Panc1 (cell line): ENCODE measurements around the gene USP27X. TPM values are rescaled to one million over a fixed set of nuclear protein-coding genes. Genes with fewer than 3 reads are reported as not detected.

ENCODE experiments used
- ATAC-seq: fragments of 200-7000 bp; cut with Tn5 transposase; 2 replicates; pipeline ENCODE4 v1.9.1; 2020; ENCODE audit warnings: mild to moderate bottlenecking, moderate library complexity
- BruUV-seq: library from RNA; stranded (reverse); fragments of 400-500 nt; replicated peaks from 2 replicates; lab custom pipeline; 2021; lab: Mats Ljungman, UMichigan
- CTCF ChIA-PET: fragments of 300-600 bp; sonication (Branson Sonifier 250); formaldehyde crosslinking; loops from one replicate; lab custom pipeline; 2022; ENCODE audit warnings: antibody characterized with exemption; lab: Charles Lee
- POLR2A ChIA-PET: fragments of 300-600 bp; sonication (Branson Sonifier 250); formaldehyde crosslinking; loops from one replicate; lab custom pipeline; 2022; ENCODE audit warnings: antibody characterized with exemption; lab: Charles Lee
- DNase-seq: peaks from one replicate; pipeline ENCODE4 v3.0.0-alpha.2; 2010; ENCODE audit warnings: low read depth, low spot score
- H3K27ac ChIP-seq: 2 replicates; pipeline ENCODE4 v1.5.1; 2011; ENCODE audit warnings: mild to moderate bottlenecking, low read length, inconsistent platforms
- H3K27me3 ChIP-seq: fragments of 200-500 bp; sonication (Bioruptor generic); 2 replicates; pipeline ENCODE4 v1.6.0; 2014; ENCODE audit warnings: low read length, inconsistent platforms; ENCODE audit not compliant: control insufficient read depth, insufficient read depth
- H3K36me3 ChIP-seq: fragments of 200-500 bp; sonication (Bioruptor generic); 2 replicates; pipeline ENCODE4 v1.5.1; 2014; ENCODE audit warnings: inconsistent platforms, mild to moderate bottlenecking, low read length, moderate library complexity; ENCODE audit not compliant: control insufficient read depth, insufficient read depth
- H3K4me1 ChIP-seq: 2 replicates; pipeline ENCODE4 v1.5.1; 2011; ENCODE audit warnings: inconsistent platforms, mild to moderate bottlenecking, low read length, moderate library complexity; ENCODE audit not compliant: control insufficient read depth, insufficient read depth
- H3K4me3 ChIP-seq, 2 experiments: 2 replicates each; pipeline ENCODE4 v1.5.1; 2011 to 2012; ENCODE audit warnings: low read depth in 2 of 2, low read length in 2 of 2, mild to moderate bottlenecking in 2 of 2, inconsistent platforms in 1 of 2, moderate library complexity in 1 of 2
- H3K9me3 ChIP-seq: fragments of 200-500 bp; sonication (Bioruptor generic); 2 replicates; pipeline ENCODE4 v1.5.1; 2014; ENCODE audit warnings: low read depth, mild to moderate bottlenecking, inconsistent platforms, low read length, moderate library complexity; ENCODE audit not compliant: control insufficient read depth, insufficient read depth
- POLR2AphosphoS5 ChIP-seq: IDR thresholded peaks from 2 replicates; pipeline ENCODE4 v1.6.1; 2012; ENCODE audit warnings: mild to moderate bottlenecking, low read depth, low read length, moderate library complexity
- SIN3A ChIP-seq: IDR thresholded peaks from 2 replicates; pipeline ENCODE4 v1.6.1; 2012; ENCODE audit warnings: low read depth, mild to moderate bottlenecking, low read length, moderate library complexity, borderline replicate concordance; ENCODE audit not compliant: insufficient read depth
- TCF7L2 ChIP-seq: IDR thresholded peaks from 2 replicates; pipeline ENCODE4 v1.6.1; 2011; ENCODE audit warnings: mild to moderate bottlenecking, low read depth, low read length, inconsistent platforms
- in situ Hi-C: cut with HindIII; loops from 2 replicates; pipeline ENCODE4 v1.10.0; 2016; ENCODE audit warnings: low sequenced_read_pairs, low pct_unique_long_range_greater_than_20kb
- intact Hi-C: fragments of 100-400 bp; cut with micrococcal nuclease; formaldehyde crosslinking; loops from one replicate; pipeline ENCODE4 v1.10.0; 2022; ENCODE audit not compliant: unreplicated experiment
- total RNA-seq: library from RNA; stranded (reverse); gene quantifications from one replicate; pipeline ENCODE4 v1.2.1, GENCODE V29; 2021; ENCODE audit not compliant: unreplicated experiment
- TF ChIP-seq, protein P1 (sequence below), 2 experiments: IDR thresholded peaks; 2 replicates each; pipeline ENCODE4 v1.6.1; 2011 to 2012; ENCODE audit warnings: low read depth in 2 of 2, control low read depth in 1 of 2, low read length in 1 of 2, mild to moderate bottlenecking in 1 of 2, moderate library complexity in 1 of 2; ENCODE audit not compliant: insufficient read depth in 1 of 2
- TF ChIP-seq, protein P2 (sequence below): fragments of 450-650 bp; IDR thresholded peaks from 2 replicates; pipeline ENCODE4 v1.5.1; 2017; ENCODE audit warnings: mild to moderate bottlenecking

The USP27X gene
- total RNA-seq, 1 experiment from 2014 or later = 3.1 TPM

DNA sequence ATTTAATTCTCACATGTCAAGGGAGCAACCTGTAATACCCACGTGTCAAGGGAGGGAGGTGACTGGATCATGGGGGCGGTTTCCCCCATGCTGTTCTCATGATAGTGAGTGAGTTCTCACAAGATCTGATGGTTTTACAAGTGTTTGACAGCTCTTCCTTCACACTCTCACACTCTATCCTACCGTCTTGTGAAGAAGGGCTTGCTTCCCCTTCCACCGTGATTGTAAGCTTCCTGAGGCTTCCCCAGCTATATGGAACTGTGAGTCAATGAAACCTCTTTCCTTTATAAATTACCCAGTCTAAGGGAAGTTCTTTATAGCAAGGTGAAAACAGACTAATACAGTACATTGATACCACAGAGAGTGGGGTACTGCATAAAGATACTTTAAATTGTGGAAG lies 17.7 kb downstream of the USP27X start:
- intact Hi-C loops = no loop called here
- in situ Hi-C loops = no loop called here
- ATAC-seq (no peak), DNase-seq (no peak)
- Histone ChIP-seq H3K27me3 (no peaks in the 10 kb centered on the region; the same call in 1 of the 2 replicates), H3K36me3 (no peaks in the 10 kb centered on the region), H3K4me1 (no peaks in the 10 kb centered on the region), H3K27ac (no peak overlapping the region), H3K4me3 (no peak overlapping the region), H3K9me3 (no peaks in the 10 kb centered on the region)
- ChIA-PET CTCF (no interaction called here), POLR2A (interaction anchor here (0.6 kb wide), 1 partner anchor 9 kb away, joined by 3 read pairs; no protein-coding TSS in a partner anchor)
- TF ChIP-seq SIN3A (no peak), POLR2AphosphoS5 (no peak), TCF7L2 (no peak)
- TF ChIP-seq, protein P1, sequence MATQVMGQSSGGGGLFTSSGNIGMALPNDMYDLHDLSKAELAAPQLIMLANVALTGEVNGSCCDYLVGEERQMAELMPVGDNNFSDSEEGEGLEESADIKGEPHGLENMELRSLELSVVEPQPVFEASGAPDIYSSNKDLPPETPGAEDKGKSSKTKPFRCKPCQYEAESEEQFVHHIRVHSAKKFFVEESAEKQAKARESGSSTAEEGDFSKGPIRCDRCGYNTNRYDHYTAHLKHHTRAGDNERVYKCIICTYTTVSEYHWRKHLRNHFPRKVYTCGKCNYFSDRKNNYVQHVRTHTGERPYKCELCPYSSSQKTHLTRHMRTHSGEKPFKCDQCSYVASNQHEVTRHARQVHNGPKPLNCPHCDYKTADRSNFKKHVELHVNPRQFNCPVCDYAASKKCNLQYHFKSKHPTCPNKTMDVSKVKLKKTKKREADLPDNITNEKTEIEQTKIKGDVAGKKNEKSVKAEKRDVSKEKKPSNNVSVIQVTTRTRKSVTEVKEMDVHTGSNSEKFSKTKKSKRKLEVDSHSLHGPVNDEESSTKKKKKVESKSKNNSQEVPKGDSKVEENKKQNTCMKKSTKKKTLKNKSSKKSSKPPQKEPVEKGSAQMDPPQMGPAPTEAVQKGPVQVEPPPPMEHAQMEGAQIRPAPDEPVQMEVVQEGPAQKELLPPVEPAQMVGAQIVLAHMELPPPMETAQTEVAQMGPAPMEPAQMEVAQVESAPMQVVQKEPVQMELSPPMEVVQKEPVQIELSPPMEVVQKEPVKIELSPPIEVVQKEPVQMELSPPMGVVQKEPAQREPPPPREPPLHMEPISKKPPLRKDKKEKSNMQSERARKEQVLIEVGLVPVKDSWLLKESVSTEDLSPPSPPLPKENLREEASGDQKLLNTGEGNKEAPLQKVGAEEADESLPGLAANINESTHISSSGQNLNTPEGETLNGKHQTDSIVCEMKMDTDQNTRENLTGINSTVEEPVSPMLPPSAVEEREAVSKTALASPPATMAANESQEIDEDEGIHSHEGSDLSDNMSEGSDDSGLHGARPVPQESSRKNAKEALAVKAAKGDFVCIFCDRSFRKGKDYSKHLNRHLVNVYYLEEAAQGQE (IDR thresholded peaks at IDR 0.05; ENCODE audit: insufficient read depth in 1 of 2, low read depth in 2 of 2, low read length in 1 of 2) = no peak
- TF ChIP-seq, protein P2, sequence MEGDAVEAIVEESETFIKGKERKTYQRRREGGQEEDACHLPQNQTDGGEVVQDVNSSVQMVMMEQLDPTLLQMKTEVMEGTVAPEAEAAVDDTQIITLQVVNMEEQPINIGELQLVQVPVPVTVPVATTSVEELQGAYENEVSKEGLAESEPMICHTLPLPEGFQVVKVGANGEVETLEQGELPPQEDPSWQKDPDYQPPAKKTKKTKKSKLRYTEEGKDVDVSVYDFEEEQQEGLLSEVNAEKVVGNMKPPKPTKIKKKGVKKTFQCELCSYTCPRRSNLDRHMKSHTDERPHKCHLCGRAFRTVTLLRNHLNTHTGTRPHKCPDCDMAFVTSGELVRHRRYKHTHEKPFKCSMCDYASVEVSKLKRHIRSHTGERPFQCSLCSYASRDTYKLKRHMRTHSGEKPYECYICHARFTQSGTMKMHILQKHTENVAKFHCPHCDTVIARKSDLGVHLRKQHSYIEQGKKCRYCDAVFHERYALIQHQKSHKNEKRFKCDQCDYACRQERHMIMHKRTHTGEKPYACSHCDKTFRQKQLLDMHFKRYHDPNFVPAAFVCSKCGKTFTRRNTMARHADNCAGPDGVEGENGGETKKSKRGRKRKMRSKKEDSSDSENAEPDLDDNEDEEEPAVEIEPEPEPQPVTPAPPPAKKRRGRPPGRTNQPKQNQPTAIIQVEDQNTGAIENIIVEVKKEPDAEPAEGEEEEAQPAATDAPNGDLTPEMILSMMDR = no peak
- BruUV-seq = no TSS peak

DNA sequence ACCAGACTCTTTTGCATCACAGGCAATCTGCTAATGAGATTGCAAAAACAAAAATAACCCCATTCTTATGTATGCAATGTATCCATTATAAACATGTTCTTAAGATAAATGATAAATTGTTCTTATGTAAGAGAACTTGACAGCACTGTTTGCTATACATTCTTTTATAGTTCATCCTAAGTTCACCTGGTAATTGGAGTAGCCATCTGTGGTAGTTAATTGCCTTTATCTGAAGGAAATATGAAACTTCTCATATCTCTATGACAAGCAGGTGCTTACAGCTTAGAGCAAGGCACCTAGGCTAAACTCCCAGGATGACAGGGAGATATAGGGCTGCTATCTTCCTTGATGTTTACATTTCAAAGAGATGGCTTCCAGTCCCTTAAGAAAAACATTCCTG lies 21.8 kb downstream of the USP27X start:
- H3K4me1 ChIP-seq = no peaks in the 10 kb centered on the region
- DNase-seq (no peak), ATAC-seq (no peak)
- H3K36me3 ChIP-seq = no peaks in the 10 kb centered on the region
- BruUV-seq = no TSS peak
- no peak overlapping the region for H3K4me3 ChIP-seq
- H3K27ac ChIP-seq = no peak overlapping the region
- ChIA-PET CTCF (no interaction called here), POLR2A (no interaction called here)
- no peaks in the 10 kb centered on the region for H3K9me3 ChIP-seq
- in situ Hi-C loops (no loop called here), intact Hi-C loops (no loop called here)
- TF ChIP-seq POLR2AphosphoS5 = no peak
- no peak for TF ChIP-seq TCF7L2
- TF ChIP-seq, protein P2 = no peak
- TF ChIP-seq SIN3A = no peak
- TF ChIP-seq, protein P1 (IDR thresholded peaks at IDR 0.05; ENCODE audit: insufficient read depth in 1 of 2, low read depth in 2 of 2, low read length in 1 of 2) = no peak
- H3K27me3 ChIP-seq = no peaks in the 10 kb centered on the region; the same call in 1 of the 2 replicates
